IPS DF 6.9 (cell line): Measurements from ENCODE around the gene MDN1.
"Not testable (repeated sequence)": the region's sequence is repeated elsewhere in the genome, so short reads cannot be mapped to it uniquely, and the experiment has no call there.

Experiments
- DNase-seq: peaks from one replicate; pipeline ENCODE4 v3.0.0-alpha.2; 2013; ENCODE audit warnings: low read depth, low spot score
- H3K27ac ChIP-seq: one replicate; pipeline ENCODE4 v1.5.1; 2013; ENCODE audit warnings: low read length, control low read depth
- H3K27me3 ChIP-seq: 2 replicates; pipeline ENCODE4 v1.6.1; 2013; ENCODE audit warnings: mild to moderate bottlenecking, low read length; ENCODE audit not compliant: control insufficient read depth, insufficient read depth
- H3K36me3 ChIP-seq: 2 replicates; pipeline ENCODE4 v1.6.1; 2013; ENCODE audit warnings: low read length; ENCODE audit not compliant: control insufficient read depth, insufficient read depth
- H3K4me1 ChIP-seq: 2 replicates; pipeline ENCODE4 v1.6.1; 2013; ENCODE audit warnings: low read length; ENCODE audit not compliant: control insufficient read depth, insufficient read depth
- H3K4me3 ChIP-seq: 2 replicates; pipeline ENCODE4 v1.5.1; 2013; ENCODE audit warnings: mild to moderate bottlenecking, low read length
- H3K9me3 ChIP-seq: 2 replicates; pipeline ENCODE4 v1.6.1; 2013; ENCODE audit warnings: low read length, inconsistent platforms; ENCODE audit not compliant: control insufficient read depth, insufficient read depth
- whole genome bisulfite sequencing: extraction: QIAGEN DNeasy Blood & Tissue Kit; methylation state at CpG from one replicate; pipeline ENCODE4 v1.1.7; 2013; ENCODE audit warnings: mixed read lengths, missing lambda C conversion rate; ENCODE audit not compliant: insufficient read length, insufficient coverage; 5-methylcytosine and 5-hydroxymethylcytosine counted together

Gene MDN1

GRCh38 chr6:89734526-89734925 lies 85.1 kb downstream of the MDN1 start:
- no peaks in the 10 kb centered on the region for H3K27me3 ChIP-seq
- no peak for DNase-seq
- no peaks in the 10 kb centered on the region for H3K9me3 ChIP-seq
- no peaks in the 10 kb centered on the region for H3K4me1 ChIP-seq
- H3K4me3 ChIP-seq = no peak overlapping the region
- H3K36me3 ChIP-seq = peaks cover 23% of the 10 kb centered on the region; the same call in 1 of the 2 replicates
- H3K27ac ChIP-seq = no peak overlapping the region

- H3K27ac ChIP-seq = no peak overlapping the region
- 71% methylated on average over 1 of the region's 3 CpGs for WGBS
- no peak for DNase-seq
- no peaks in the 10 kb centered on the region for H3K4me1 ChIP-seq
- no peaks in the 10 kb centered on the region for H3K27me3 ChIP-seq
- H3K4me3 ChIP-seq = no peak overlapping the region
- H3K9me3 ChIP-seq = no peaks in the 10 kb centered on the region
- H3K36me3 ChIP-seq = peaks cover 30% of the 10 kb centered on the region
Observed at GRCh38 chr6:89731924-89732567, 87.5 kb downstream of the MDN1 start.

- no CpG with 5 or more reads among the region's 2 CpGs for WGBS
- not testable (repeated sequence) for H3K27me3 ChIP-seq, DNase-seq, H3K4me3 ChIP-seq, H3K4me1 ChIP-seq, H3K9me3 ChIP-seq, H3K27ac ChIP-seq
- H3K36me3 ChIP-seq = peaks cover 24% of the 10 kb centered on the region
Observed at GRCh38 chr6:89731262-89731661, 88.3 kb downstream of the MDN1 start.

- Histone ChIP-seq H3K27me3 (no peaks in the 10 kb centered on the region), H3K4me1 (no peaks in the 10 kb centered on the region), H3K4me3 (no peak overlapping the region), H3K27ac (no peak overlapping the region), H3K9me3 (no peaks in the 10 kb centered on the region), H3K36me3 (peaks cover 21% of the 10 kb centered on the region)
- no peak for DNase-seq
- no CpG with 5 or more reads among the region's 1 CpG for WGBS
Observed at GRCh38 chr6:89729818-89730217, 89.8 kb downstream of the MDN1 start.

GRCh38 chr6:89727501-89727900 lies 92.1 kb downstream of the MDN1 start:
- DNase-seq = no peak
- Histone ChIP-seq H3K4me3 (no peak overlapping the region), H3K4me1 (no peaks in the 10 kb centered on the region), H3K27me3 (no peaks in the 10 kb centered on the region), H3K9me3 (no peaks in the 10 kb centered on the region), H3K36me3 (peaks cover 19% of the 10 kb centered on the region), H3K27ac (no peak overlapping the region)
- no CpG with 5 or more reads among the region's 7 CpGs for WGBS

- no peak for DNase-seq
- no peak overlapping the region for H3K27ac ChIP-seq
- H3K36me3 ChIP-seq = peaks cover 25% of the 10 kb centered on the region
- WGBS = no CpG with 5 or more reads among the region's 3 CpGs
- no peaks in the 10 kb centered on the region for H3K4me1 ChIP-seq
- H3K9me3 ChIP-seq = no peaks in the 10 kb centered on the region
- H3K4me3 ChIP-seq = no peak overlapping the region
- H3K27me3 ChIP-seq = no peaks in the 10 kb centered on the region
Observed at GRCh38 chr6:89724981-89725380, 94.6 kb downstream of the MDN1 start.

GRCh38 chr6:89723046-89723445 lies 96.5 kb downstream of the MDN1 start:
- no peak overlapping the region for H3K27ac ChIP-seq
- H3K27me3 ChIP-seq = no peaks in the 10 kb centered on the region
- WGBS = no CpG with 5 or more reads among the region's 2 CpGs
- peaks cover 28% of the 10 kb centered on the region for H3K36me3 ChIP-seq
- H3K9me3 ChIP-seq = no peaks in the 10 kb centered on the region
- H3K4me3 ChIP-seq = no peak overlapping the region
- H3K4me1 ChIP-seq = no peaks in the 10 kb centered on the region
- DNase-seq = no peak

GRCh38 chr6:89716532-89716931 lies 103.1 kb downstream of the MDN1 start:
- no peaks in the 10 kb centered on the region for H3K4me1 ChIP-seq
- H3K4me3 ChIP-seq = no peak overlapping the region
- WGBS = no CpG with 5 or more reads among the region's 3 CpGs
- DNase-seq = no peak
- no peaks in the 10 kb centered on the region for H3K27me3 ChIP-seq
- peaks cover 41% of the 10 kb centered on the region; the same call in 1 of the 2 replicates for H3K36me3 ChIP-seq
- H3K27ac ChIP-seq = no peak overlapping the region
- H3K9me3 ChIP-seq = no peaks in the 10 kb centered on the region

- DNase-seq = no peak
- Histone ChIP-seq H3K4me3 (no peak overlapping the region), H3K4me1 (no peaks in the 10 kb centered on the region), H3K36me3 (peaks cover 40% of the 10 kb centered on the region; the same call in 1 of the 2 replicates), H3K9me3 (no peaks in the 10 kb centered on the region), H3K27ac (no peak overlapping the region), H3K27me3 (no peaks in the 10 kb centered on the region)
- WGBS = no CpG with 5 or more reads among the region's 3 CpGs
Observed at GRCh38 chr6:89711801-89712200, 107.8 kb downstream of the MDN1 start.

GRCh38 chr6:89708316-89708715 lies 111.3 kb downstream of the MDN1 start:
- H3K36me3 ChIP-seq = peaks cover 30% of the 10 kb centered on the region; the same call in 1 of the 2 replicates

GRCh38 chr6:89707766-89708165 lies 111.8 kb downstream of the MDN1 start:
- Histone ChIP-seq H3K9me3 (no peaks in the 10 kb centered on the region), H3K36me3 (peaks cover 28% of the 10 kb centered on the region; the same call in 1 of the 2 replicates), H3K4me3 (no peak overlapping the region), H3K4me1 (no peaks in the 10 kb centered on the region), H3K27ac (no peak overlapping the region), H3K27me3 (no peaks in the 10 kb centered on the region)
- no CpG with 5 or more reads among the region's 1 CpG for WGBS
- DNase-seq = no peak

More at GRCh38 chr6:89708316-89708715, 111.3 kb downstream of the MDN1 start:
- DNase-seq = no peak
- Histone ChIP-seq H3K4me3 (no peak overlapping the region), H3K27me3 (no peaks in the 10 kb centered on the region), H3K27ac (no peak overlapping the region), H3K4me1 (no peaks in the 10 kb centered on the region), H3K9me3 (no peaks in the 10 kb centered on the region)
- WGBS = no CpG with 5 or more reads among the region's 4 CpGs
